NCI-H146 treated with DMSO at 0.1 percent for 48 hours (cell line): ENCODE results near the gene ZFHX2.

Source experiments
- DNase-seq: peaks from one replicate; lab custom pipeline; 2025; ENCODE audit not compliant: unreplicated experiment; lab: John Stamatoyannopoulos, UW

ZFHX2 gene

DNA sequence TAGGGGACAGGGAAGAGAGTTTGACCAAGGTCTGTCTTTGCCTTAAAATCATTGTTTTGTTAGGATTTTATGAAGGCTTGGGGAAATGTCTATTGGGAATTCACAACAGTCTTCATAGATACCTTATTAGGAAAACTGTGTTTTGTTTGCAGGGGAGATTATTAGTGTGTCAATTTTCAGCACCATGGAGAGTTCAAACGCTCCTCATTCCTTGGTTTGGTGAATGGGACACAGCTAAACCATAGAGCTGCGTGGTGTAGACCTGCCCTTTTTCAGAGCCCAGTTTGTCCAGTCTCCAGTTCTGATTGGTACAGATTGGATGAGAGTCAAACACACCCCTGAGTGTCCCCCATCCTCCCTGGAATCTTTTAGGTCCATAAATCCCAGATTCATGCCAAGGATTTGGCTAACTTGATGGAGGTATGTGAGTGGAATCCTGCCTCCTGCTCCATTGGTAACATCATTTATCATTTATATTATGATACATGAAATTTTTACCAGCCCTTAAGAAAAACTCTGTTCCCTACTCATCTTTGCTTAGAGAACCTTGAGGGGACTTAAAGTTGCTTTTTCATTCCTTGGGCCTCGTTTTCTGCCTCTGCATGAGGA lies 70.1 kb downstream of the ZFHX2 start:
- no peak for DNase-seq

DNA sequence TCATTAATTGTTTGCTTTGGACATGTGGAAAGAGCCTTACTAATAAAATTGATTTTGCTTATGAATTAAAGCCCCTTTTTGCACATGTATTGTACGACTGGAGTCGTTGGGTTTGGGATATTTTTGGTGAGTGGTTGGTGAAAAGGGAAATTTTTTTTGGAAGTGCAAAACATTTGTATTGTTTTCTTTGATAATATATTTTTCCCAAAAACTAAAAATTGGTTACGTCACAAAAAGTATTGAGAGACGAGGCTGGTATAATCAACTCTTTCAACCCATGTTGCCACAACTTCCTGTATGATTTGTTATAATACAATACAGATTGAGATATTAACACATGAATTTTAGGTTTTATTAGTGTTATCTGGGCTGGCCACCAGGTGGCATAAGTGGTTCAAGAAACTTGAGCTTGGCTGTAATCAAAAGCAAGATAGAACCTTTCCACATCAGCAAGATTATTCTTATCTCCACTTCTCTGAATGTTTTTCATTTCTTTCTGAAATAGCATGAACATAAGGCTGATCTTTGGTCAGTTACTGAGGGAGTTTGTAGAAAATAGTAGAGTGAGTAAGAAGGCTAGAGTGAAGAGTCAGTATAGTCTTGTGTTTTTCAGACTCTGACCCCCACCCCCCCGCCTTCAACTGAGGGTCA lies 73.3 kb downstream of the ZFHX2 start:
- DNase-seq: peak; percentile 52

DNA sequence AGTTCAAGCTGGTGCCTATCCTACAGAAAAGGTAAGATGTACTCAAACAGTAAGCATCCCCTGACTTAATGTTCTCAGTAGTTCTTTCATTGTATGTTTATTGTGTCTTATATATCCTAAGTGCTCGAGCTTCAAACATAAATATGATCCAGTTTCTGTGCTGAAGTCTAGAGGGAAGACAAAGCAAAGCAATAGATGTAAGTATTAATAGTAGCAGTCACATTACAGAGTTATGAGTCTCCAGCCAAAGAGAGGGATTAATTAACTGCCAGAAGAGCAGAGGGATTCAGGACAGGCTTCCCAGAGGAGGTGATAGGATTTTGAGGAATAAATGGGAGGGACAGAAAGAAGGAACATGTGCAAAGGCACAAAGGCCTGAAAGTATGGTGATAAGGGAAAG lies 80.6 kb downstream of the ZFHX2 start:
- DNase-seq: no peak
